ENCODE data around the gene ADGRL3.
"Not testable (repeated sequence)": the region's sequence is repeated elsewhere in the genome, so short reads cannot be mapped to it uniquely, and the experiment has no call there.

ADGRL3 gene

DNA sequence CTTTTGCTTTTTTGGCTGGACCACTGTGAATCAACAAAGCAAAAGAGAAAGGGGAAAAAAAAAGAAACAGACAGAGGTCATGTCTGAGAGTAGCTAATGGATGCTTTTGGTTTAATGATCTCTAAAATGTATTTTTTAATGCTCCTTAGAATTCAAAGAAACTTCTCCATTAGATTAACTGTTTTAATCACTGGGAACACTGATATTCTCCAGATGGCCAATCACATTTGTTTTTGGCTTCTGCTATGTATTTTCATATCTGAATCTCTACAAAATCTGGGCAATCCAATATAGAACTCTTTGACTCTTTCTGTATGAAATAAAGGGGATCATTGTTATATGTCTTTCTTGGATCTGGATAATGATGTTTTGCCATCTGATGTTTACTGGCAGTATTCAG is 278.2 kb downstream of the ADGRL3 start:
- no peak for DNase-seq (ENCODE audit: low read depth in 1 of 2, low spot score in 1 of 2)

- DNase-seq (ENCODE audit: low read depth in 1 of 2, low spot score in 1 of 2), result no peak
Measured at GRCh38 chr4:61485056-61485455, 284.9 kb downstream of the ADGRL3 start.

DNA sequence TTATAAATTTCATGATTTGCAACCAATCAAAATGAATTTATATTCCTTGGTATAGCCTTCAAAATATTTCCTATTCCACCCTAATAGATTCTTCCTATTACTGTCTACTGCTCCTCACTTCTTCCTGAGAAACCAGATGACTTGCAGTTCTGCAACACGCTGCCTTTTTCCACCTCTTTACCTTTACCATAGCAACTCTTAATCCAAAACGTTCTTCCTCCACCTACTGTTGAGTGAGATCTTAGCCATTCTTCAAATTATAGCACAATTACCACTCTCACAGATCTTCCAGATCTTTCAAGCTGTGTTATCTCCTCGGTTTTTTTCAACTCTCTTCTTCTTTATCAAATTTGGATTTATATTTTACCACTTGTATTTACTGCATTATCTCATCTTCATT is 289.8 kb downstream of the ADGRL3 start:
- DNase-seq (ENCODE audit: low read depth in 1 of 2, low spot score in 1 of 2), result no peak

- no peak for DNase-seq (ENCODE audit: low read depth in 1 of 2, low spot score in 1 of 2)
Measured at GRCh38 chr4:61493041-61493440, 292.9 kb downstream of the ADGRL3 start.

GRCh38 chr4:61493470-61493869 is 293.3 kb downstream of the ADGRL3 start:
- DNase-seq (ENCODE audit: low read depth in 1 of 2, low spot score in 1 of 2), result no peak

DNA sequence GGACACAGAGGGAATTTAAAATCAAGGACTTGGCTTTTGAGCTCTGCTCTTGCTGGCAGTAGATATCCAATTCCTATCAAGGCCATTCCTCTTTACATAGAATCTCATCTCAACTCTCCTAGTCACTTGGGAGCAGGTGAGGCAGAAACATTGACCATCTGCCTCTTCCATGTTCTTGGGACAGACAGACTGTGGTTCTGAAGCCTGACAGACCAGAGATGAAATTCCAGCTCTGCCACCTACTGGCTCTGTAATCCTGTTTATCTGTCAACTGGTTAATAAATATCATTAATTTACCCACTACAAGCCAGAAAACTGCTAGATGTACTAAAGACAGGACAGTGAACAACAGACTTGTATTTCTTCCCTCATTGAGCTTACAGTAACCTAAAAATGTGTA is 300.8 kb downstream of the ADGRL3 start:
- no peak for DNase-seq (ENCODE audit: low read depth in 1 of 2, low spot score in 1 of 2)

DNA sequence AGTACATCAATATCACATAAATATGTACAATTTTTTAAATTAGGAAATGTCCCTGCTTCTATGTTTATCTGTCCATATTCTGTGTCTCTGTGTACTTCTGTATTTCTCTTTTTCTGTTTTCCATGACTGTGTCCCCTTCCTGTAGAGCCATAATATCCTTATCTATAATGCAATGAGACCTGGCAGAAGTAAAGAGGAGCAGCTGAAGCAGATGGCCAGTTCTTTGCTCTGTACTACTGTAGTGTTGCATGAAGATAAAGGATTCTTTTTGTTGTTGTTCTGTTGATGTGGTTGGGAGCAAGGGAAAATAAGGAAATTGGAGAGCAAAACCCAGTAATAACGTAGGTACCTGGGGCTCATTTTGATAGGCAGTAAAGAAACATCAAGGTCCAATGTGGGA is 301.7 kb downstream of the ADGRL3 start:
- no peak for DNase-seq (ENCODE audit: low read depth in 1 of 2, low spot score in 1 of 2)

- no peak for DNase-seq (ENCODE audit: low read depth in 1 of 2, low spot score in 1 of 2)
Measured at GRCh38 chr4:61505773-61506685, 305.9 kb downstream of the ADGRL3 start.

- no peak for DNase-seq (ENCODE audit: low read depth in 1 of 2, low spot score in 1 of 2)
Measured at GRCh38 chr4:61507091-61507490, 307.0 kb downstream of the ADGRL3 start.

GRCh38 chr4:61509721-61510241 is 309.7 kb downstream of the ADGRL3 start:
- not testable (repeated sequence) for DNase-seq (ENCODE audit: low read depth in 1 of 2, low spot score in 1 of 2)

GRCh38 chr4:61511716-61512488 is 311.8 kb downstream of the ADGRL3 start:
- DNase-seq (ENCODE audit: low read depth in 1 of 2, low spot score in 1 of 2), result no peak

- DNase-seq (ENCODE audit: low read depth in 1 of 2, low spot score in 1 of 2), result no peak
Measured at GRCh38 chr4:61514991-61515390, 314.9 kb downstream of the ADGRL3 start.

DNA sequence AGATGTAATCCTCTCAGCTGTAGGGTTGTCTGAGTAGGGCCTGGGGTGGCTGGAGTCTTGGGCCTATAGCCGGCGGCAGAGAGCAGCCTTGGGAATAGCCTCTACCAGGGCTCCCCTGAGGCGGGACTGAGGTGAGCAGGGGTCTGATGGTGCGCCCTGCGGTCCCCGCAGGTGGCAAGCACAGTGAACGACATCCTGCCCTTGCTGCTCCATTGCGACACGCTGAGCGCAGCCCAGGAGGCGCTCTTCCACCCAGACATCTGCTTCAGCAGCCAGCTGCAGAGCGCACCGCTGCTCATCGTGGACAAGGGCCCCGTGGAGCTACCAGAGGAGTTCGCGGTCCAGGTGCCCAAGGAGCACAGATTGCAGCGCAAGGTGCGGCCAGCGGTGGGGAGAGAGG is 317.0 kb downstream of the ADGRL3 start:
- DNase-seq (ENCODE audit: low read depth in 1 of 2, low spot score in 1 of 2), result no peak

DNA sequence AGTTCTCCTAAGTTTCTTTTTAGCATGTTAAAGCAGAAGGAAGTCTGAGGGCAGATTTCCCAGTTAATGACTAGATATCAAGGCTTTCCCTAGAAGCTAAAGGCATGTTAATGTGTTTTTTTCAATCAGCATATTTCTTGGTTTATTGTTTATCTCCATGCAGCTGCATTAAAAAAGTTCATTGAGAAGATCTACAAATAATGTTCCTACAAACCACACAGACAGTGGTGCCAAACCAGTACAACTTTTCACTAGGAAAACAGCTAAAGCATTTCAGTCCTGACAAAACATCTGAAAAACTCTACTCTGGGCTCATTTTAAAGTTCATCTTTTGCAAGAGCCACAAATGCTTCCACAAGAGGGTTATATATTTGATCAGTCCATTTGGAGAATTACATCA is 320.0 kb downstream of the ADGRL3 start:
- DNase-seq (ENCODE audit: low read depth in 1 of 2, low spot score in 1 of 2), result no peak

DNA sequence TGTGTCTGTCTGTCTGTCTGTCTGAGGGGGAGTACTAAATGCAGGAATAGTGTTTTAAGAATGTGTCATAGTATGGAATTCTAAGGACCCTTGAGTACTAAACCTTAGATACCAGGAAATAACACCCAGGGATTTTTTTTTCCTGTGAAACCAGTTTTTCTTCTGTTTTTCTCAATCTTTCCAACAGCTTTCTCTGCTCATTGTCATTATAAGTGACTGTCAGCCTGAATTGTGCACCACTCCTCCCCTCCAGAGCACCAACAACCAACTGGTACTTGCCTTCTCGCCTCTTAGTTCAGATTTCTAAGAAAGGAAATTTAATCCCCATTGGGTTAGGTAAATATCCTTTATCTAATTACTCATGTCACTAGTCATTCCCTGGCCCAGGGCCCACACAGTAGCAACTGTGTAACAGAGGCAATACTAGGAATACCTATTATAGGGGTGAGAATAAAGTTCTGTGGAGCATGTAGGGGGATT is 320.6 kb downstream of the ADGRL3 start:
- no peak for DNase-seq (ENCODE audit: low read depth in 1 of 2, low spot score in 1 of 2)

- DNase-seq (ENCODE audit: low read depth in 1 of 2, low spot score in 1 of 2), result no peak
Measured at GRCh38 chr4:61521451-61521850, 321.3 kb downstream of the ADGRL3 start.

- no peak for DNase-seq (ENCODE audit: low read depth in 1 of 2, low spot score in 1 of 2)
Measured at GRCh38 chr4:61522312-61522711, 322.2 kb downstream of the ADGRL3 start.

DNA sequence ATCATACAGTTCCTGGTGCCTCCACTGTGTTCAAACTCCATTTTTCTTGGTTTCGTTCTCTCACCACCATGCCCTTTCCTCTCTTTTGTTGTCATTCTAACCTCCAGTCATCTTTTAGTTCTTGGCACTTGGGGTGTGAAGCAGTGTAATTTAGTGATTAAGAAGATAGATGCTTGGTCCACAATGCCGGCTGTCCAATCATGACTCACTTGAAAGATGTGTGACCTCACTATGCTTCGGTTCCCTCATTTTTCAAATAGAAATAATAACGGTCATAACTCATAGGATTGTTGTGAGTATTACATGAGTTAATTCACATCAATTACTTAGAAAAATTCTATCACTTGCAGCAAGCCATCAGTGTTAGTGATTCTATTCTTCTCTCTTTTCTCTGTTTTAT is 327.8 kb downstream of the ADGRL3 start:
- DNase-seq (ENCODE audit: low read depth in 1 of 2, low spot score in 1 of 2), result no peak

DNA sequence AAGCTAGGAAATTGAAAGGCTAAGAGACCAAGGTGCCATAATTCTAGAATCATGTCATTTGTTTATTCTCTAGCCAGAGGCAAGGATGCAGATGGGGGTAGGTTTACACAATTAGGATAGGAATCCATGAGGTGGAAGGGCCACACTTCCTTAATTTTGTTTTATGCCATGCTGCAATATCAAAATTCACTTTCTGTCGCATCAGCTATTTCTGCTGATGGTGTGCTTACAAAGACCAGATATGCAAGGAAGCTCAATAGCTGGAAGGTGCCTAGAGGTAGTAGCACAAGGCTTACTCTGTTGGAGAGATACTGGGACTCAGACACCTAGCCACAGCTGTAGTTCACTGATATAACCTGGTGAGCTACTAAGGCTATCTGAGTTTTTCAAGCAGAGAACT is 328.5 kb downstream of the ADGRL3 start:
- no peak for DNase-seq (ENCODE audit: low read depth in 1 of 2, low spot score in 1 of 2)

DNA sequence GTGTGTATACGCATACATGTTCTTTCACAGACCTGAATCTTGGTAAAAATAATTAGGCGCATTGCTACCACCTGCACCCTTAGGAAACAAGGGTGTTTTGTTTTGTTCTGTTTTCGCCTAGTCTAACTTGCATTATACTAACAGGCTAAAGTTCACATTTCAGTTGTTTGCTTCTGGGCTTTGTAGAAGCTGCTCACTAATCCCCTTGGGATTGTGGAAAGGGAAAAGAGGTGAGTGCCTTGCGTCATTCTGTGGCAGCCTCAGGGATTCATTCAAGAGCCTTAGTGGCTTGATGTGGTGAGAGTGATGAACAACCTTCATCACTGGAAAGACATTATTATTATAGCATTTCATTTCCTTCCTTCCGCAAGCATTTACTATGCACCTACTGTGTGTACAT is 331.1 kb downstream of the ADGRL3 start:
- DNase-seq (ENCODE audit: low read depth in 1 of 2, low spot score in 1 of 2), result no peak

GRCh38 chr4:61532336-61533000 is 332.3 kb downstream of the ADGRL3 start:
- no peak for DNase-seq (ENCODE audit: low read depth in 1 of 2, low spot score in 1 of 2)

Data from activated T-helper 1 cell treated with anti-CD3 and anti-CD28 coated beads, Interleukin-2, amount 50 U/mL, for 16 hours (primary cell).